ENCODE measurements around the gene TNPO2. TPM values are rescaled to one million over a fixed set of nuclear protein-coding genes. Genes with fewer than 3 reads are reported as not detected.
"Not testable (repeated sequence)": the region's sequence is repeated elsewhere in the genome, so short reads cannot be mapped to it uniquely, and the experiment has no call there.

TNPO2 gene
- total and polyA plus RNA-seq, 2 donors (not counting 1 experiment from before 2014, with no cell fraction given), result 36.0 to 52.5 TPM

DNA sequence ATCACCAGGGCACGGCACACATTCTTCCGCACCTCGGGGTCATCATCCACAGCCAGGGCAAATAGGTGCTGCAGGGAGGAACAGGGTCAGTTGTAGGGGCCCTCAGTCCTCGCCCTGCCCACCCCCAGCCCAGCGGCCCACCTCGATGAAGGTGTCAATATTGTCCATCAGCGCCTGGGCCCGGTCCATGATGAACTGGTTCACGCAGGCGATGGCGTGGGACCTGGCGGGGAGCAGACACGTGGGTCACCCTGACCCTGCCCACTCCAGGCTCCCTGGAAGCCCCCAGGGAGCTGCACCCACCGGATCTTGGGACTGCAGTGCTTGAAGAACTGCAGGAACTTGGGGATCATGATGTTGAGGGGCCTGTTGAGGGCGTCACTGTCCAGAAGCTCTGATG, 8.6 kb downstream of the TNPO2 start:
- H3K4me1 ChIP-seq (ENCODE audit: control insufficient read depth, extremely low read depth, insufficient read depth, low read length), result peaks cover 6% of the 10 kb centered on the region
- H4K20me1 ChIP-seq (ENCODE audit: control insufficient read depth, extremely low read depth, insufficient read depth, low read length), result no peaks in the 10 kb centered on the region
- H3K36me3 ChIP-seq (ENCODE audit: control insufficient read depth, insufficient read depth, low read length), result peaks cover 38% of the 10 kb centered on the region
- H3K4me2 ChIP-seq (ENCODE audit: extremely low read depth, insufficient read depth, low read length), result no peak overlapping the region
- no peak overlapping the region for H2AFZ ChIP-seq (ENCODE audit: low read length)
- H3K27me3 ChIP-seq (ENCODE audit: control insufficient read depth, insufficient read depth, low read length), result no peaks in the 10 kb centered on the region
- H3K27ac ChIP-seq (ENCODE audit: insufficient read depth, low read length), result no peak overlapping the region
- no peak overlapping the region for H3K9ac ChIP-seq (ENCODE audit: insufficient read depth, low read length)
- H3K4me3 ChIP-seq (replicated peaks in 1 of 4; ENCODE audit: control extremely low read depth in 1 of 4, insufficient read depth in 1 of 4, low read depth in 3 of 4, low read length in 4 of 4), result no peak overlapping the region
- no peaks in the 10 kb centered on the region for H3K9me3 ChIP-seq (ENCODE audit: control insufficient read depth, insufficient read depth, low read depth, low read length)
- no peak for DNase-seq (ENCODE audit: low read depth in 2 of 2)
- no peak for TF ChIP-seq EZH2 (IDR thresholded peaks at IDR 0.05; ENCODE audit: low read length, missing control alignments)
- TF ChIP-seq CTCF (conservative IDR thresholded peaks at IDR 0.05 in 1 of 2, IDR thresholded peaks at IDR 0.05 in 1 of 2; ENCODE audit: low read depth in 1 of 2, low read length in 2 of 2), result no peak
- peaks cover 42% of the 10 kb centered on the region for H3K79me2 ChIP-seq (ENCODE audit: control insufficient read depth, insufficient read depth, low read length)

DNA sequence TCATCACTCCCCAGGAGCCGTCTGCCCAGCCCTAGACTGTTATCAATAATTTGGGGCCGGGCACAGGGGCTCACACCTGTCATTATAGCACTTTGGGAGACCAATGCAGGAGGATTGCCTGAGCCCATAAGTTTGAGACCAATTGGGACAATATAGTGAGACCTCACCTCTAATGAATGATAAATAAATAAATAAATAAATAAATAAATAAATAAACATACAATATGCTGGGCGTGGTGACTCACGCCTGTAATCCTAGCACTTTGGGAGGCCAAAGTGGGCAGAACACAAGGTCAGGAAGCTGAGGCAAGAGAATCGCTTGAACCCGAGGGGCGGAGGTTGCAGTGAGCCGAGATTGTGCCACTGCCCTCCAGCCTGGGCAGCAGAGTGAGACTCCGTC, 10.4 kb downstream of the TNPO2 start:
- Histone ChIP-seq H3K36me3 (ENCODE audit: control insufficient read depth, insufficient read depth, low read length) (peaks cover 35% of the 10 kb centered on the region), H3K79me2 (ENCODE audit: control insufficient read depth, insufficient read depth, low read length) (peaks cover 24% of the 10 kb centered on the region)
- not testable (repeated sequence) for H3K4me2 ChIP-seq (ENCODE audit: extremely low read depth, insufficient read depth, low read length); H2AFZ ChIP-seq (ENCODE audit: low read length); H3K9me3 ChIP-seq (ENCODE audit: control insufficient read depth, insufficient read depth, low read depth, low read length); H3K4me1 ChIP-seq (ENCODE audit: control insufficient read depth, extremely low read depth, insufficient read depth, low read length); H4K20me1 ChIP-seq (ENCODE audit: control insufficient read depth, extremely low read depth, insufficient read depth, low read length); H3K9ac ChIP-seq (ENCODE audit: insufficient read depth, low read length); H3K4me3 ChIP-seq (replicated peaks in 1 of 4; ENCODE audit: control extremely low read depth in 1 of 4, insufficient read depth in 1 of 4, low read depth in 3 of 4, low read length in 4 of 4); H3K27ac ChIP-seq (ENCODE audit: insufficient read depth, low read length); H3K27me3 ChIP-seq (ENCODE audit: control insufficient read depth, insufficient read depth, low read length); DNase-seq (ENCODE audit: low read depth in 2 of 2)

DNA sequence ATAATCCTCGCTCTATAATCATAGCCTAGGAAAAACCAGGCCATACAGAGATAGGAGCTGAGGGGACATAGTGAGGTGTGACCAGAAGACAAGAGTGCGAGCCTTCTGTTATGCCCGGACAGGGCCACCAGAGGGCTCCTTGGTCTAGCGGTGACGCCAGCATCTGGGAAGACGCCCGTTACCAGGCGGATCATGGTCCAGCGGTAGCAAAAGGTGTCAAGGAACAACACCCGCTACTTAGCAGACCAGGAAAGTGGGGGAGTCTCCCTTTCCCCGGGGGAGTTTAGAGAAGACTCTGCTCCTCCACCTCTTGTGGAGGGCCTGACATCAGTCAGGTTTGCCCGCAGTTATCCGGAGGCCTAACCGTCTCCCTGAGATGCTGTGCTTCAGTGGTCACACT, 11.7 kb downstream of the TNPO2 start:
- H3K4me3 ChIP-seq (replicated peaks in 1 of 4; ENCODE audit: control extremely low read depth in 1 of 4, insufficient read depth in 1 of 4, low read depth in 3 of 4, low read length in 4 of 4); H3K4me1 ChIP-seq (ENCODE audit: control insufficient read depth, extremely low read depth, insufficient read depth, low read length); H3K27ac ChIP-seq (ENCODE audit: insufficient read depth, low read length); H4K20me1 ChIP-seq (ENCODE audit: control insufficient read depth, extremely low read depth, insufficient read depth, low read length); H3K27me3 ChIP-seq (ENCODE audit: control insufficient read depth, insufficient read depth, low read length); H3K9me3 ChIP-seq (ENCODE audit: control insufficient read depth, insufficient read depth, low read depth, low read length); H3K9ac ChIP-seq (ENCODE audit: insufficient read depth, low read length); H3K4me2 ChIP-seq (ENCODE audit: extremely low read depth, insufficient read depth, low read length); DNase-seq (ENCODE audit: low read depth in 2 of 2); H2AFZ ChIP-seq (ENCODE audit: low read length): not testable (repeated sequence)
- Histone ChIP-seq H3K36me3 (ENCODE audit: control insufficient read depth, insufficient read depth, low read length) (peaks cover 35% of the 10 kb centered on the region), H3K79me2 (ENCODE audit: control insufficient read depth, insufficient read depth, low read length) (peaks cover 14% of the 10 kb centered on the region)

DNA sequence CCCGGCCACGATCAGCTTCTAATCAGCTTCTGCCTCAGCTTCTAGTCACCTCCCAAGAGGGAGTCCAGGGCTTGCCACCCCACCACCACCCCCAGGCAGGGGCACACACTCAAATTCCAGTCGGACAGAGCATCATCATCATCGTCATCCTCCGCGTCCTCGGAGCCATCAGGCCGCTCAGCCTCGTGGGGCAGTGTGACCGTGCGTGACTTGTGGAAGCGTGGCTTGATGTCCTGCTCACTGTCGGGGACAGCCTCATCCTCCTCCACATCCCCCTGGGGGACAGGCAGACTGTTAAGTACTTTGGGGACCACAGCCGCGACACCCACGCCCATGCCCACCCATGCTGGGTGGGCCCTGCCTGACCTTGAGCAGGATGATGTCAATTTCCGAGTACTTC, 12.5 kb downstream of the TNPO2 start:
- TF ChIP-seq CTCF (conservative IDR thresholded peaks at IDR 0.05 in 1 of 2, IDR thresholded peaks at IDR 0.05 in 1 of 2; ENCODE audit: low read depth in 1 of 2, low read length in 2 of 2) (no peak), EZH2 (IDR thresholded peaks at IDR 0.05; ENCODE audit: low read length, missing control alignments) (no peak)

More for the DNA sequence above, 12.5 kb downstream of the TNPO2 start:
- DNase-seq (ENCODE audit: low read depth in 2 of 2), result no peak
- no peak overlapping the region for H3K4me2 ChIP-seq (ENCODE audit: extremely low read depth, insufficient read depth, low read length)
- peaks cover 38% of the 10 kb centered on the region for H3K36me3 ChIP-seq (ENCODE audit: control insufficient read depth, insufficient read depth, low read length)
- H3K79me2 ChIP-seq (ENCODE audit: control insufficient read depth, insufficient read depth, low read length), result peaks cover 9% of the 10 kb centered on the region
- H4K20me1 ChIP-seq (ENCODE audit: control insufficient read depth, extremely low read depth, insufficient read depth, low read length), result no peaks in the 10 kb centered on the region
- no peaks in the 10 kb centered on the region for H3K4me1 ChIP-seq (ENCODE audit: control insufficient read depth, extremely low read depth, insufficient read depth, low read length)
- no peaks in the 10 kb centered on the region for H3K27me3 ChIP-seq (ENCODE audit: control insufficient read depth, insufficient read depth, low read length)
- H2AFZ ChIP-seq (ENCODE audit: low read length), result no peak overlapping the region
- no peak overlapping the region for H3K27ac ChIP-seq (ENCODE audit: insufficient read depth, low read length)
- no peaks in the 10 kb centered on the region for H3K9me3 ChIP-seq (ENCODE audit: control insufficient read depth, insufficient read depth, low read depth, low read length)
- no peak overlapping the region for H3K4me3 ChIP-seq (replicated peaks in 1 of 4; ENCODE audit: control extremely low read depth in 1 of 4, insufficient read depth in 1 of 4, low read depth in 3 of 4, low read length in 4 of 4)
- no peak overlapping the region for H3K9ac ChIP-seq (ENCODE audit: insufficient read depth, low read length)
